Uterus (tissue), 2 donors: ENCODE measurements around the gene DTX4.

Experiments used
- CTCF ChIP-seq, 4 experiments: fragments of 200-600 bp in 2 of 4; fragments of 450-650 bp in 2 of 4; sonication (generic) in 2 of 4; IDR thresholded peaks; one replicate each; pipeline ENCODE4 v1.5.1; 2016 to 2019; ENCODE audit warnings: antibody characterized with exemption in 4 of 4, mild to moderate bottlenecking in 2 of 4, moderate library complexity in 1 of 4
- POLR2A ChIP-seq, 2 donors: fragments of 450-650 bp; IDR thresholded peaks; one replicate each; pipeline ENCODE4 v1.6.1; 2016; ENCODE audit warnings: antibody characterized with exemption in 2 of 2, mild to moderate bottlenecking in 1 of 2, moderate library complexity in 1 of 2

DNA sequence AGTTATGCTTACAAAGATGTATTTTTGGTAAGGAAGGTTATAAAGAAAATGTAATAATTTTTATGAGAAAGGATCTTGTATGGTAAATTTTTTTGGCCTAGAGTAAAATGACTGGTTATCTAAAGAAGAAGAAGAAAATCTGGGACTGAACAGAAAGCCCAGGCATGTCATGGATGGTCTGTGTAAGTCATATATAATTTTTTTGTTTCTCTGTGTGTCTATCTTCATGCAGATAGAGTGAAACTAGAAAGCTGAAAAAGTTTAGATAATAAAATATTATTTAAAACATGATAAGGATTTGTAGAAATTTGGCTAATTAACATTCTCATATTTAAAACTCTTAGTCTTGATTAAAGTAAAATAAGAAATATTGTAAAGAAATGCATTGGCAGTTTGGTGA, 68.4 kb downstream of the DTX4 start:
- no peak for TF ChIP-seq CTCF (IDR thresholded peaks at IDR 0.05)
- no peak for TF ChIP-seq POLR2A (IDR thresholded peaks at IDR 0.05)
